ENCODE data around the gene TMEM114. TPM values are rescaled to one million over a fixed set of nuclear protein-coding genes. Genes with fewer than 3 reads are reported as not detected.

TMEM114 gene
- total RNA-seq, 4 donors from 2014 or later: not detected

DNA sequence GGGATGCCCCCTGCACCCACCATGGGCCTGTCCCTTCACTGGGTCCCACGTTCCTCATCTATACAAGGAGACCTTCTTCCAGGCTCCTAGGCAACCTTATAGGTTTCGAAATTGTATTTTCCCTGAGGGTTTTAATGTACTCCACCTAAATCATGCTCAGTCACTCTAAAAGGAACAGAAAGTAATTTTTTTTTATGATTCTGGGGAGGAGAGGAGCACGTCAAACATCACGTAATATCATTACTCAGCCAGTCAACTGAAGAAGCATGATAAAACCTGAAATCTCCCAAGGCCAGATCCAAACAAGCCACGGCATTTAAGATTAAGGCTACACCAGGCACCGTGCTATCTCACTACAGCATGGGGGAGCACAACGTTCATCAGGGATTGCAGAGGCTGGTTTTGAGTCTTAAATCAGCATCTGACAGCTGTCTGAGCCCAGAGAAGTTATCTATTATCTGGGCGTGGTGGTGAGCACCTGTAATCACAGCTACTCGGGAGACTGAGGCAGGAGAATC lies 3.9 kb upstream of the TMEM114 start:
- ATAC-seq (ENCODE audit: low FRiP score) (peak; percentile 67), DNase-seq (ENCODE audit: low spot score) (no peak)
- TF ChIP-seq, protein P1, sequence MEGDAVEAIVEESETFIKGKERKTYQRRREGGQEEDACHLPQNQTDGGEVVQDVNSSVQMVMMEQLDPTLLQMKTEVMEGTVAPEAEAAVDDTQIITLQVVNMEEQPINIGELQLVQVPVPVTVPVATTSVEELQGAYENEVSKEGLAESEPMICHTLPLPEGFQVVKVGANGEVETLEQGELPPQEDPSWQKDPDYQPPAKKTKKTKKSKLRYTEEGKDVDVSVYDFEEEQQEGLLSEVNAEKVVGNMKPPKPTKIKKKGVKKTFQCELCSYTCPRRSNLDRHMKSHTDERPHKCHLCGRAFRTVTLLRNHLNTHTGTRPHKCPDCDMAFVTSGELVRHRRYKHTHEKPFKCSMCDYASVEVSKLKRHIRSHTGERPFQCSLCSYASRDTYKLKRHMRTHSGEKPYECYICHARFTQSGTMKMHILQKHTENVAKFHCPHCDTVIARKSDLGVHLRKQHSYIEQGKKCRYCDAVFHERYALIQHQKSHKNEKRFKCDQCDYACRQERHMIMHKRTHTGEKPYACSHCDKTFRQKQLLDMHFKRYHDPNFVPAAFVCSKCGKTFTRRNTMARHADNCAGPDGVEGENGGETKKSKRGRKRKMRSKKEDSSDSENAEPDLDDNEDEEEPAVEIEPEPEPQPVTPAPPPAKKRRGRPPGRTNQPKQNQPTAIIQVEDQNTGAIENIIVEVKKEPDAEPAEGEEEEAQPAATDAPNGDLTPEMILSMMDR (IDR thresholded peaks at IDR 0.05): no peak

- ATAC-seq (ENCODE audit: low FRiP score) (no peak), DNase-seq (ENCODE audit: low spot score) (no peak)
- TF ChIP-seq, protein P1 (IDR thresholded peaks at IDR 0.05): no peak
Observed at GRCh38 chr16:8591451-8591850, 1.1 kb upstream of the TMEM114 start.

- DNase-seq (ENCODE audit: low spot score) (no peak), ATAC-seq (ENCODE audit: low FRiP score) (no peak)
- TF ChIP-seq, protein P1 (IDR thresholded peaks at IDR 0.05): no peak
Observed at GRCh38 chr16:8590811-8591210, 500 bp upstream of the TMEM114 start.

DNA sequence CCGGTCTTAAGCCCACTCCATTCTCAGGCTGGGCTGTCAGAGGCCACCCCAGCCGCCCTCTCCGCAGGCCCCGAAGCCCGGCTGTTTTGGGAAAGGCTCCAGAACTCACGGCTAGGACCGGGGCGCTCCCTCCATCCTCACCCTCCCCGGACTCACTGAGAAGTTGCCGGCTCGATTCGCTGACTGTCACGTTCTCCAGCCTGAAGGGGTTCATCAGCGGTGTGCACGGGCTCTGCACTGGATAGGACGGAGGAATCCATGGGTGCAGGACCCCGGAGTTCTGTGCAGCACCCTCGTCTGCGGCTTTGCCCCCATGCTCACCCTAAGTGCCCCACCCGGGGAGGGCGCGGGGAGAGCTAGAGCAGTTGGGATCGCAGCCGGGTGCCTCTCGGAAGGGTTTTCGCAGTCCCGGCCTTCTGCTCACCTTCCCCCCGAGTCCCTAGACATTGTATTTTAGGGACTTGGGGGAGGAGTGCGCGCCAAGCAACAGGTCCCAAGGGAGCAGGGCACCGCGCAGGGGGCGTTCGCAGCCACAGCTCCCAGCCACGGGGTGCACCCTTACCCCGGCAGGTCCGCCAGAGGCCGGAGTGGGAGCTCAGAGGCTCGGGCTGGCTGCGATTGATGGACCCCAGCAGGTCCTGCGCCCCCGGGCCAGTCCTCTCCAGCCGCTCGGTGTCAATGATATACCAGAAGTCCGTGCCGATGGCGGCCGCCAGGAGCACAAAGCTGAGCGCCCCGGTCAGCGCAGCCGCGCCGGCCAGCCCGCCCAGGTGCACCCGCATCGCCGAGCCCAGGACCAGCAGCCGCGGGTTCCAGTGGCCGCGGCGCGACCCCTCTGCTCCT lies 1.0 kb downstream of the TMEM114 start:
- no peak for ATAC-seq (ENCODE audit: low FRiP score)
- TF ChIP-seq, protein P1 (IDR thresholded peaks at IDR 0.05): no peak
- DNase-seq (ENCODE audit: low spot score): no peak

GRCh38 chr16:8588682-8589056 lies 1.6 kb downstream of the TMEM114 start:
- ATAC-seq (ENCODE audit: low FRiP score) (no peak), DNase-seq (ENCODE audit: low spot score) (no peak)
- TF ChIP-seq, protein P1 (IDR thresholded peaks at IDR 0.05): no peak

DNA sequence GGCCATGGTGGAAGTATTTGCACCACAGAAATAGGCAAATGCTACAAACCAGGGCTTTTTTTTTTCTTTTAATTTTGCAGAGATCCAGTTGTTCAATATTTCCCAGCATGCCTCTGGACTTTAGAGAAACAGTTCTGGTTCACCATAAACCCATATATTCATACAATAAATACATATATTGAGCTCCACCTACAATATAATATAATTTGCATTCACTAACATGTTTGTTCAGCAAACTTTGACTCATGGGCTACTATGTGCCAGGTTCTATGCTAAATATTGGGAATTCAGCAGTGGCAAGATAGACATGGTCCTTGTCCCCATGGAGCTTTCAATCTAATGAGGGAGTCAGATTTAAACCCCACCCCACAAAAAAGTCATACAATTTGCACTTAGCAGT lies 3.2 kb downstream of the TMEM114 start:
- ATAC-seq (ENCODE audit: low FRiP score): no peak
- DNase-seq (ENCODE audit: low spot score): no peak
- TF ChIP-seq, protein P1 (IDR thresholded peaks at IDR 0.05): no peak

DNA sequence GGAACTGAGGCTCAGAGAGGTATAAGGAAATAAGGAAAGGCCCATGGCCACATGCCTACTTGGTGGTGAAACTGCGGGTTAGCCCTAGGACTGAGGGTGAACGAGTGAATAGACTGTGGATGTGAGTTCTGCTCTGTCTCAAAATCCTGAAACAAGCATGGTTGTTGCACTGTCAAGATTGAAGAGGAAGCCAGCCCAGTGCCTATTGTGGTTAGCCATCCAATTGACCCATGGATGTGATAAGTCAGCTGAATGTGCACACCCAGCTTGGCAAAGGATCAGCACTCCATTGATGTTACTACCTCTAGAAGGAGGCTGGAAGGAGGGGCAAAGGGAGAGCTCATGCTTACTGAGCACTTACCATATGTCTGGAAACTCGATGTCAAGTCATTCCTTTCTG lies 4.5 kb downstream of the TMEM114 start:
- ATAC-seq (ENCODE audit: low FRiP score) (no peak), DNase-seq (ENCODE audit: low spot score) (no peak)
- TF ChIP-seq, protein P1 (IDR thresholded peaks at IDR 0.05): no peak

Measured in omental fat pad (tissue), 4 donors.